Lung (tissue), 12 donors: ENCODE results near the gene PGM2L1. TPM values are rescaled to one million over a fixed set of nuclear protein-coding genes. Genes with fewer than 3 reads are reported as not detected.
A peak's percentile ranks its signal among the peaks of the same experiment; 100 is the strongest.

Source experiments
- ATAC-seq: fragments of 200-7000 bp; cut with Tn5 transposase; one replicate; pipeline ENCODE4 v1.9.1; 2020; ENCODE audit warnings: moderate number of reproducible peaks; ENCODE audit not compliant: insufficient read depth, low FRiP score
- DNase-seq, 3 donors: peaks; one replicate each; pipeline ENCODE4 v3.0.0-alpha.2; 2013 to 2017
- H3K27ac ChIP-seq, 2 donors: one replicate each; pipeline ENCODE4 v1.5.1; 2013; ENCODE audit warnings: mild to moderate bottlenecking in 2 of 2, moderate library complexity in 2 of 2, control low read depth in 1 of 2, inconsistent platforms in 1 of 2, low read depth in 1 of 2, low read length in 1 of 2
- H3K27me3 ChIP-seq, 3 donors: one replicate each; pipeline ENCODE4 v1.5.1; 2013; ENCODE audit warnings: low read length in 2 of 3; ENCODE audit not compliant: control insufficient read depth in 3 of 3, insufficient read depth in 3 of 3
- H3K36me3 ChIP-seq, 4 donors: one replicate each; pipeline ENCODE4 v1.5.1; 2013; ENCODE audit warnings: low read length in 4 of 4, mild to moderate bottlenecking in 1 of 4, moderate library complexity in 1 of 4; ENCODE audit not compliant: control insufficient read depth in 4 of 4, insufficient read depth in 4 of 4
- H3K4me1 ChIP-seq, 5 donors: one replicate each; pipeline ENCODE4 v1.5.1; 2013; ENCODE audit warnings: low read length in 5 of 5, mild to moderate bottlenecking in 2 of 5, moderate library complexity in 1 of 5; ENCODE audit not compliant: control insufficient read depth in 5 of 5, insufficient read depth in 5 of 5
- H3K4me3 ChIP-seq: one replicate; pipeline ENCODE4 v1.5.1; 2013; ENCODE audit warnings: mild to moderate bottlenecking, control low read depth, moderate library complexity
- H3K9ac ChIP-seq, 2 donors: one replicate each; pipeline ENCODE4 v1.5.1; 2013; ENCODE audit warnings: low read length in 2 of 2, control low read depth in 1 of 2; ENCODE audit not compliant: insufficient read depth in 1 of 2
- H3K9me3 ChIP-seq, 4 donors: one replicate each; pipeline ENCODE4 v1.5.1; 2013; ENCODE audit warnings: low read length in 3 of 4, mild to moderate bottlenecking in 1 of 4, moderate library complexity in 1 of 4; ENCODE audit not compliant: control insufficient read depth in 4 of 4, insufficient read depth in 3 of 4
- WGBS, 2 donors: extraction: QIAGEN DNeasy Blood & Tissue Kit; methylation state at CpG; one replicate each; pipeline ENCODE4 v1.1.7; 2013; 5-methylcytosine and 5-hydroxymethylcytosine counted together
- polyA plus RNA-seq, 2 donors: library from polyadenylated mRNA; stranded (reverse); fragments of 200-250 nt; gene quantifications; one replicate each; pipeline ENCODE4 v1.2.1, GENCODE V29; 2013
- total RNA-seq, 2 donors: library from RNA; depleted of rRNA in 1 of 2; stranded (reverse); fragments of >200 nt in 1 of 2; gene quantifications; one replicate each; pipeline ENCODE4 v1.2.1, GENCODE V29; 2014 to 2021
- TF ChIP-seq, protein P1 (sequence below): IDR thresholded peaks from 2 replicates; pipeline ENCODE4 v1.5.1; 2012; ENCODE audit warnings: mild to moderate bottlenecking; ENCODE audit errors: control extremely low read depth, extremely low read depth
- donor health status: control.
- donor health status: control.
- donor health status: Bipolar disorder and iron deficiency.
- donor health status: healthy.
- donor health status: DM: yes; HTN: yes; CAD: no.

Gene PGM2L1
- total and polyA plus RNA-seq, 4 donors, result 1.2 to 10.4 (median 5.1) TPM

DNA sequence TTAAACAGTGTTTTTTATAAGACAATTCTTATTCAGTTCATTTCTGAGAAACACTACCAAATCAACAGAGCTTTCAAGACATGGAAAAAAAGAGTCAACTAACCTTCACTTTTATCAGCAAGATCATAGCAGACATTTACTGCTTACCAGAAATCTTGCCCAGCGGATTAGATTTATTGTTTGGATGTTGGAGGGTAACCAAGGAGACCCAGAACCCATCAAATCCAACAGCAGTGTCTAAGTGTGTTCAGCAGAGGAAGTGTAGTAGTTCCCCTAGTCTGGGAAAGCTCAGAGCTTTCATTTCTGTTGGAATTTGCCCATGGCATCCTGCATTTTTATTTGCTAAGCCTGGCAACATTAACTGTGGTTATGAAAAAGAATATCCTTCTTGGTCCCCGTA, 2.4 kb upstream of the PGM2L1 start:
- Histone ChIP-seq H3K9me3 (no peaks in the 10 kb centered on the region), H3K9ac (no peak overlapping the region), H3K27me3 (no peaks in the 10 kb centered on the region), H3K4me3 (no peak overlapping the region), H3K27ac (no peak overlapping the region), H3K36me3 (no peaks in the 10 kb centered on the region), H3K4me1 (peaks cover 0 to 5% (median 0%) of the 10 kb centered on the region in 5 donors)
- TF ChIP-seq, protein P1, sequence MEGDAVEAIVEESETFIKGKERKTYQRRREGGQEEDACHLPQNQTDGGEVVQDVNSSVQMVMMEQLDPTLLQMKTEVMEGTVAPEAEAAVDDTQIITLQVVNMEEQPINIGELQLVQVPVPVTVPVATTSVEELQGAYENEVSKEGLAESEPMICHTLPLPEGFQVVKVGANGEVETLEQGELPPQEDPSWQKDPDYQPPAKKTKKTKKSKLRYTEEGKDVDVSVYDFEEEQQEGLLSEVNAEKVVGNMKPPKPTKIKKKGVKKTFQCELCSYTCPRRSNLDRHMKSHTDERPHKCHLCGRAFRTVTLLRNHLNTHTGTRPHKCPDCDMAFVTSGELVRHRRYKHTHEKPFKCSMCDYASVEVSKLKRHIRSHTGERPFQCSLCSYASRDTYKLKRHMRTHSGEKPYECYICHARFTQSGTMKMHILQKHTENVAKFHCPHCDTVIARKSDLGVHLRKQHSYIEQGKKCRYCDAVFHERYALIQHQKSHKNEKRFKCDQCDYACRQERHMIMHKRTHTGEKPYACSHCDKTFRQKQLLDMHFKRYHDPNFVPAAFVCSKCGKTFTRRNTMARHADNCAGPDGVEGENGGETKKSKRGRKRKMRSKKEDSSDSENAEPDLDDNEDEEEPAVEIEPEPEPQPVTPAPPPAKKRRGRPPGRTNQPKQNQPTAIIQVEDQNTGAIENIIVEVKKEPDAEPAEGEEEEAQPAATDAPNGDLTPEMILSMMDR, result no peak
- 81 to 93% methylated on average over 2 of the region's 2 CpGs for WGBS, 2 donors
- ATAC-seq (no peak), DNase-seq (no peak)

DNA sequence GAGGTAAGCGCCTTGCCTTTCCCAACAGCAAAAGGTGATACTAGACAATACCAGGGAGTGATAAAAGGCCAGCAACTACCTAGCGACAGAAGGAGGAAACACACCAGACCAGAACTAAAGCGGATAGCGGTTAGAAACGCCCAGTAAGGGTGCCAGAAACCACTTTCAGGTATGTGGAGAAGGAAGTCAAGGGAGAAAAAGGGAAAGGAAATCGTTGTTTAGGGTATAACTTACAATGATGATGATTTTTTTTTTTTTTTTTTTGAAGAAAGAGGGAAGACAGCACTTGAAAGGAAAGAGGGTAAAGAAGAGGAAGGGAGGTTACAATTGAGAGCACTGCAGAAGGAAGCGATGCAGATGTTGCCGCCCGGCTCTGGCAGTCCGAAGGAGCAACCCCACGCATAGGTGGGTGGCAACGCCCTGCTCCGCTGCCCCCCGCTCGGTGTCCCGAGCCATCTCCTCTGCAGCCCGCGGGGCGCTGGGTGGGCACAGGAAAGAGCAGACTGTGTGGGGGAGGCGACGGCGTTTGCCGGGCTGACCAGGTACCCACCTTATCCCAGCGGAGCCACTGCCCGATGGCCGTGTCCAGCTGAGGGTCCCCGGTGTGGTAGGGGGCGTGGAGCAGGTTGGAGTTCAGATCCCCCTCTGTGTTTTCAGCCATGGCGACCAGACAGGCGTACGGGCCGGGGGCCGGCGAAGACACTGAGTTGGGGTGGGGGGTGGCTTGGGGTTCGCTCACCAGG, 561 bp downstream of the PGM2L1 start:
- DNase-seq (peak in 2 of 3 donors; percentile 57 to 58), ATAC-seq (no peak)
- no peaks in the 10 kb centered on the region for H3K27me3 ChIP-seq
- peak overlapping the region; percentile 86 for H3K4me3 ChIP-seq
- TF ChIP-seq, protein P1, result no peak
- H3K9ac ChIP-seq, result peak overlapping the region; percentile 42 to 84
- 1% methylated on average over 32 to 35 of the region's 35 CpGs for WGBS, 2 donors
- H3K4me1 ChIP-seq, result peaks cover 0 to 5% (median 0%) of the 10 kb centered on the region in 5 donors
- no peaks in the 10 kb centered on the region for H3K9me3 ChIP-seq
- H3K27ac ChIP-seq, result peak overlapping the region; percentile 81 to 92
- H3K36me3 ChIP-seq, result no peaks in the 10 kb centered on the region

DNA sequence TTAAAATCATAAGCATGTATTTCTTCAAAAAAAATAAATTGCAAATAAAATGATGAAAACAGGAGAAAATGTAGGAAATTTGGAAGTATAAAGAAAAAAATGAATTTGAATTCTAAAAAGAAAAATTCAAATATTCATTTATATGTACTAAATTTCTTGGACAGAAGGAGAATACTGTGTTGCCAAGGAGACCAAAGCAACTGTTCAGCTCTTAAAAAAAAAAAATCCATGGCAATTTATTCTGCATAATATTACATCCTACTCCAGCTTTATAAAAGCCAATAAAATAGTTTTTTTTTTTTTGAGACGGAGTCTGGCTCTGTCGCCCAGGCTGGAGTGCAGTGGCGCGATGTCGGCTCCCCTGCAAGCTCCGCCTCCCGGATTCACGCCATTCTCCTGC, 6.0 kb downstream of the PGM2L1 start:
- 97 to 99% methylated on average over 8 of the region's 8 CpGs for WGBS, 2 donors
- Histone ChIP-seq H3K27me3 (no peaks in the 10 kb centered on the region), H3K4me1 (peaks cover 0 to 5% (median 0%) of the 10 kb centered on the region in 5 donors), H3K9me3 (no peaks in the 10 kb centered on the region), H3K4me3 (no peak overlapping the region), H3K9ac (no peak overlapping the region), H3K27ac (no peak overlapping the region), H3K36me3 (no peaks in the 10 kb centered on the region)
- TF ChIP-seq, protein P1, result no peak
- no peak for DNase-seq
- no peak for ATAC-seq
